ENCODE results near the gene EFL1.

GRCh38 chr15:82178061-82178460 is 84.5 kb downstream of the EFL1 start:
- TF ChIP-seq, protein P1, sequence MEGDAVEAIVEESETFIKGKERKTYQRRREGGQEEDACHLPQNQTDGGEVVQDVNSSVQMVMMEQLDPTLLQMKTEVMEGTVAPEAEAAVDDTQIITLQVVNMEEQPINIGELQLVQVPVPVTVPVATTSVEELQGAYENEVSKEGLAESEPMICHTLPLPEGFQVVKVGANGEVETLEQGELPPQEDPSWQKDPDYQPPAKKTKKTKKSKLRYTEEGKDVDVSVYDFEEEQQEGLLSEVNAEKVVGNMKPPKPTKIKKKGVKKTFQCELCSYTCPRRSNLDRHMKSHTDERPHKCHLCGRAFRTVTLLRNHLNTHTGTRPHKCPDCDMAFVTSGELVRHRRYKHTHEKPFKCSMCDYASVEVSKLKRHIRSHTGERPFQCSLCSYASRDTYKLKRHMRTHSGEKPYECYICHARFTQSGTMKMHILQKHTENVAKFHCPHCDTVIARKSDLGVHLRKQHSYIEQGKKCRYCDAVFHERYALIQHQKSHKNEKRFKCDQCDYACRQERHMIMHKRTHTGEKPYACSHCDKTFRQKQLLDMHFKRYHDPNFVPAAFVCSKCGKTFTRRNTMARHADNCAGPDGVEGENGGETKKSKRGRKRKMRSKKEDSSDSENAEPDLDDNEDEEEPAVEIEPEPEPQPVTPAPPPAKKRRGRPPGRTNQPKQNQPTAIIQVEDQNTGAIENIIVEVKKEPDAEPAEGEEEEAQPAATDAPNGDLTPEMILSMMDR (IDR thresholded peaks at IDR 0.05) = no peak
- TF ChIP-seq POLR2A (IDR thresholded peaks at IDR 0.05) = no peak

All from uterus (tissue), 2 donors.